HepG2 (cell line): ENCODE data around the gene IGSF5. TPM values are rescaled to one million over a fixed set of nuclear protein-coding genes. Genes with fewer than 3 reads are reported as not detected.

ENCODE experiments used
- ATAC-seq: fragments of 200-7000 bp; cut with Tn5 transposase; 3 replicates; pipeline ENCODE4 v1.9.1; 2020; ENCODE audit warnings: mild to moderate bottlenecking, moderate library complexity
- BruUV-seq: library from RNA; stranded (reverse); fragments of 400-500 nt; replicated peaks from 2 replicates; lab custom pipeline; 2021; lab: Mats Ljungman, UMichigan
- CTCF ChIA-PET: fragments of 300-600 bp; formaldehyde crosslinking; extraction: SDS; loops from one replicate; lab custom pipeline; 2021; ENCODE audit warnings: low total read pairs, inconsistent platforms, low intra/inter-chr PET ratio; lab: Yijun Ruan, JAX
- POLR2A ChIA-PET: fragments of 350-600 bp; sonication (Branson Sonifier 250); formaldehyde crosslinking; loops from one replicate; lab custom pipeline; 2020; ENCODE audit warnings: antibody characterized with exemption, inconsistent platforms; lab: Yijun Ruan, JAX
- DNase-seq: peaks from one replicate; pipeline ENCODE4 v3.0.0-alpha.2; 2015; ENCODE audit warnings: low spot score
- FAIRE-seq: peaks from 3 replicates; lab custom pipeline; 2011; peaks lifted over from hg19 to GRCh38; lab: Jason Lieb, UNC
- H2AFZ ChIP-seq: one replicate; pipeline ENCODE4 v1.6.1; 2011; ENCODE audit warnings: low read length, inconsistent platforms
- H3K27ac ChIP-seq: fragments of 300-600 bp; 3 replicates; pipeline ENCODE4 v1.8.0; 2011; ENCODE audit warnings: mixed run types, mild to moderate bottlenecking, mixed read lengths, low read length, inconsistent platforms; ENCODE audit not compliant: insufficient read depth; ENCODE audit errors: extremely low read length
- H3K27me3 ChIP-seq, 2 experiments: fragments of 200-600 bp in 1 of 2; 2 replicates in 1 of 2; 3 replicates in 1 of 2; pipeline versions ENCODE4 v1.6.0 to v1.8.0; 2011; ENCODE audit warnings: low read length in 2 of 2, mild to moderate bottlenecking in 2 of 2, moderate library complexity in 2 of 2, inconsistent platforms in 1 of 2; ENCODE audit not compliant: insufficient read depth in 2 of 2, control insufficient read depth in 1 of 2
- H3K36me3 ChIP-seq, 2 experiments: fragments of 200-600 bp in 1 of 2; replicated peaks in 1 of 2; 2 replicates in 1 of 2; 3 replicates in 1 of 2; pipeline versions ENCODE4 v1.5.1 to v1.8.0; 2011; ENCODE audit warnings: low read length in 2 of 2, inconsistent platforms in 1 of 2; ENCODE audit not compliant: insufficient read depth in 2 of 2, control insufficient read depth in 1 of 2
- H3K4me1 ChIP-seq: 2 replicates; pipeline ENCODE4 v1.5.1; 2012; ENCODE audit warnings: low read length, inconsistent platforms; ENCODE audit not compliant: insufficient read depth
- H3K4me2 ChIP-seq: 2 replicates; pipeline ENCODE4 v1.6.0; 2011; ENCODE audit warnings: low read depth, low read length, inconsistent platforms
- H3K4me3 ChIP-seq, 3 experiments: fragments of 200-600 bp in 1 of 3; sonication (generic), shearing (Covaris generic) in 1 of 3; replicated peaks in 1 of 3; 2 replicates each; pipeline ENCODE4 v1.5.1; 2011 to 2016; ENCODE audit warnings: low read length in 3 of 3, inconsistent platforms in 2 of 3, low read depth in 2 of 3, mild to moderate bottlenecking in 2 of 3, control low read depth in 1 of 3, mixed read lengths in 1 of 3; ENCODE audit not compliant: insufficient read depth in 1 of 3
- H3K79me2 ChIP-seq: one replicate; pipeline ENCODE4 v1.6.1; 2011; ENCODE audit warnings: low read length, inconsistent platforms; ENCODE audit not compliant: insufficient read depth
- H3K9ac ChIP-seq: 2 replicates; pipeline ENCODE4 v1.6.0; 2011; ENCODE audit warnings: mild to moderate bottlenecking, low read depth, low read length, inconsistent platforms; ENCODE audit not compliant: insufficient read depth
- H3K9me3 ChIP-seq: 2 replicates; pipeline ENCODE4 v1.5.1; 2012; ENCODE audit warnings: mild to moderate bottlenecking, low read length
- H4K20me1 ChIP-seq: 2 replicates; pipeline ENCODE4 v1.6.0; 2011; ENCODE audit warnings: inconsistent platforms, mild to moderate bottlenecking, low read length, moderate library complexity; ENCODE audit not compliant: insufficient read depth
- AKAP8 ChIP-seq: sonication (generic); formaldehyde crosslinking; IDR thresholded peaks from 2 replicates; pipeline ENCODE4 v1.5.1; 2020; ENCODE audit warnings: mild to moderate bottlenecking, missing genetic modification reagents
- CBX2 ChIP-seq, 2 experiments: fragments of 200-600 bp in 1 of 2; sonication (generic); formaldehyde crosslinking in 1 of 2; IDR thresholded peaks; 2 replicates each; pipeline versions ENCODE4 v1.7.0 to v1.8.1; 2018 to 2022; ENCODE audit warnings: low read depth in 2 of 2, low read length in 1 of 2, mild to moderate bottlenecking in 1 of 2, missing genetic modification reagents in 1 of 2
- CENPX ChIP-seq: sonication (generic); formaldehyde crosslinking; IDR thresholded peaks from 2 replicates; pipeline ENCODE4 v1.9.0; 2021; ENCODE audit warnings: mild to moderate bottlenecking, missing genetic modification reagents, moderate library complexity
- ETV5 ChIP-seq: IDR thresholded peaks from 2 replicates; pipeline ENCODE4 v1.6.1; 2018; ENCODE audit warnings: missing biosample characterization, missing genetic modification reagents, inconsistent platforms, borderline replicate concordance
- FOSL2 ChIP-seq: sonication (generic); formaldehyde crosslinking; IDR thresholded peaks from 2 replicates; pipeline ENCODE4 v1.4.0; 2020; ENCODE audit warnings: missing genetic modification reagents
- JUN ChIP-seq: sonication (generic); formaldehyde crosslinking; IDR thresholded peaks from 2 replicates; pipeline ENCODE4 v1.4.0; 2020; ENCODE audit warnings: mild to moderate bottlenecking, missing genetic modification reagents
- LCORL ChIP-seq, 2 experiments: fragments of 450-650 bp in 1 of 2; sonication (generic) in 1 of 2; formaldehyde crosslinking in 1 of 2; IDR thresholded peaks; 2 replicates each; pipeline versions ENCODE4 v1.5.0 to v1.6.1; 2017 to 2020; ENCODE audit warnings: antibody characterized with exemption in 1 of 2, missing genetic modification reagents in 1 of 2
- RNF2 ChIP-seq: fragments of 450-650 bp; conservative IDR thresholded peaks from 2 replicates; pipeline ENCODE4 v1.6.1; 2016; ENCODE audit warnings: low read depth
- ZBTB21 ChIP-seq: sonication (generic); formaldehyde crosslinking; IDR thresholded peaks from 2 replicates; pipeline ENCODE4 v1.4.0; 2020; ENCODE audit warnings: missing genetic modification reagents
- ZNF343 ChIP-seq: sonication (generic); formaldehyde crosslinking; IDR thresholded peaks from 2 replicates; pipeline ENCODE4 v1.4.0; 2020; ENCODE audit warnings: mild to moderate bottlenecking, missing genetic modification reagents
- ZNF562 ChIP-seq: sonication (generic); formaldehyde crosslinking; IDR thresholded peaks from 2 replicates; pipeline ENCODE4 v1.8.0; 2022; ENCODE audit warnings: missing genetic modification reagents, borderline replicate concordance
- ZNF7 ChIP-seq: IDR thresholded peaks from 2 replicates; pipeline ENCODE4 v1.6.1; 2016; ENCODE audit warnings: missing biosample characterization, missing genetic modification reagents
- ZNF737 ChIP-seq: sonication (generic); formaldehyde crosslinking; IDR thresholded peaks from 2 replicates; pipeline ENCODE4 v1.5.0; 2020; ENCODE audit warnings: missing genetic modification reagents, mild to moderate bottlenecking, borderline replicate concordance
- ZNF792 ChIP-seq: IDR thresholded peaks from 2 replicates; pipeline ENCODE4 v1.6.1; 2016
- WGBS: methylation state at CpG from one replicate; pipeline ENCODE4 v1.1.6; 2017; ENCODE audit warnings: low lambda C conversion rate; 5-methylcytosine and 5-hydroxymethylcytosine counted together
- in situ Hi-C: cut with HindIII; loops from 2 replicates; pipeline ENCODE4 v1.10.0; 2017; ENCODE audit warnings: low pct_unique_long_range_greater_than_20kb; ENCODE audit not compliant: extremely low pct_ligation_motif_present
- intact Hi-C: fragments of 100-400 bp; cut with micrococcal nuclease; formaldehyde crosslinking; loops from one replicate; pipeline ENCODE4 v1.10.0; 2022; ENCODE audit not compliant: unreplicated experiment
- polyA plus RNA-seq, 8 experiments: library from polyadenylated mRNA; depleted of rRNA in 3 of 8; stranded (reverse) in 7 of 8; unstranded in 1 of 8; fragments of >200 nt; fragmentation: Illumina TruSeq in 4 of 8; extraction: Trizol in 4 of 8; gene quantifications; 2 replicates each; pipeline versions ENCODE4 v1.2.1 to v1.2.3, GENCODE V29; 2011 to 2016; ENCODE audit warnings: low read depth in 4 of 8, missing spikeins in 1 of 8, mixed read lengths in 1 of 8; ENCODE audit not compliant: insufficient read depth in 1 of 8
- total RNA-seq, 5 experiments: library from RNA; depleted of rRNA; stranded (reverse); fragments of >200 nt; fragmentation: Illumina TruSeq; extraction: Trizol; gene quantifications; 2 replicates each; pipeline ENCODE4 v1.2.3, GENCODE V29; 2016; ENCODE audit warnings: low read depth in 1 of 5
- TF ChIP-seq, protein P1 (sequence below): sonication (generic); formaldehyde crosslinking; IDR thresholded peaks from 2 replicates; pipeline ENCODE4 v1.4.0; 2020; ENCODE audit warnings: missing genetic modification reagents, mild to moderate bottlenecking, borderline replicate concordance
- TF ChIP-seq, protein P2 (sequence below): sonication (generic); formaldehyde crosslinking; IDR thresholded peaks from 2 replicates; pipeline ENCODE4 v1.4.0; 2020; ENCODE audit warnings: missing genetic modification reagents
- TF ChIP-seq, protein P3 (sequence below): sonication (generic); formaldehyde crosslinking; IDR thresholded peaks from 2 replicates; pipeline ENCODE4 v1.4.0; 2020; ENCODE audit warnings: missing genetic modification reagents

The IGSF5 gene
- total and polyA plus RNA-seq, 2 of the 13 experiments (the other 11 are each of a cell fraction or from before 2014, with no cell fraction given) = not detected

DNA sequence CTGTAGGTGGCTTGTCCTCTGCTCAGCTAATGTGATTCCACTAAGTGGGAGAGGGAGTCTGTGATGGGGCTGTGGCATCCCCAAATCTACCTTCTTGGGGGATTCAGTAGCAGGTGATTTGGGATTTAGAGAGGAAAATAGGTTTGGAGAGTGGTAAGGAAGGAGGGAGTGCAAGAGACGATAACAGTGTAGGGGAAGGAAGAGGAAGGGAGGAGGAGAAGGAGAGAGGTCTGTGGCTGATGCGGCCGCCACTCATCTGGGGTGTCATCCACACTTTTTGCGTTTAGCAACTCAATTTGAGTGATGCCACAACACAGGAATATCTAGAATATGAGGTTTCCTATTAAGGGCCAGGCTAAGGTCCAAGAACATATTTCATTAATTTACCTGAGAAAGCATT, 98.5 kb downstream of the IGSF5 start:
- H3K9me3 ChIP-seq = peaks cover 96% of the 10 kb centered on the region
- CTCF ChIA-PET = no interaction called here
- no peak for TF ChIP-seq LCORL (IDR thresholded peaks at IDR 0.05)
- no peak for TF ChIP-seq LCORL (CRISPR knock-in tag; IDR thresholded peaks at IDR 0.05)
- no peak for TF ChIP-seq CBX2 (IDR thresholded peaks at IDR 0.05; ENCODE audit: low read depth, low read length)
- TF ChIP-seq CBX2 (CRISPR knock-in tag; IDR thresholded peaks at IDR 0.05; ENCODE audit: low read depth) = no peak
- no peak for TF ChIP-seq ZBTB21 (CRISPR knock-in tag)
- TF ChIP-seq RNF2 = no peak
- no peak for TF ChIP-seq FOSL2 (CRISPR knock-in tag)
- no peak for TF ChIP-seq ZNF792 (CRISPR knock-in tag)
- TF ChIP-seq ZNF737 (CRISPR knock-in tag) = no peak
- TF ChIP-seq ZNF7 (CRISPR knock-in tag) = no peak
- no peak for TF ChIP-seq AKAP8
- no peak for TF ChIP-seq JUN (CRISPR knock-in tag)
- no peak for TF ChIP-seq ETV5 (CRISPR knock-in tag)
- TF ChIP-seq, protein P1, sequence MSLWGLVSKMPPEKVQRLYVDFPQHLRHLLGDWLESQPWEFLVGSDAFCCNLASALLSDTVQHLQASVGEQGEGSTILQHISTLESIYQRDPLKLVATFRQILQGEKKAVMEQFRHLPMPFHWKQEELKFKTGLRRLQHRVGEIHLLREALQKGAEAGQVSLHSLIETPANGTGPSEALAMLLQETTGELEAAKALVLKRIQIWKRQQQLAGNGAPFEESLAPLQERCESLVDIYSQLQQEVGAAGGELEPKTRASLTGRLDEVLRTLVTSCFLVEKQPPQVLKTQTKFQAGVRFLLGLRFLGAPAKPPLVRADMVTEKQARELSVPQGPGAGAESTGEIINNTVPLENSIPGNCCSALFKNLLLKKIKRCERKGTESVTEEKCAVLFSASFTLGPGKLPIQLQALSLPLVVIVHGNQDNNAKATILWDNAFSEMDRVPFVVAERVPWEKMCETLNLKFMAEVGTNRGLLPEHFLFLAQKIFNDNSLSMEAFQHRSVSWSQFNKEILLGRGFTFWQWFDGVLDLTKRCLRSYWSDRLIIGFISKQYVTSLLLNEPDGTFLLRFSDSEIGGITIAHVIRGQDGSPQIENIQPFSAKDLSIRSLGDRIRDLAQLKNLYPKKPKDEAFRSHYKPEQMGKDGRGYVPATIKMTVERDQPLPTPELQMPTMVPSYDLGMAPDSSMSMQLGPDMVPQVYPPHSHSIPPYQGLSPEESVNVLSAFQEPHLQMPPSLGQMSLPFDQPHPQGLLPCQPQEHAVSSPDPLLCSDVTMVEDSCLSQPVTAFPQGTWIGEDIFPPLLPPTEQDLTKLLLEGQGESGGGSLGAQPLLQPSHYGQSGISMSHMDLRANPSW = no peak
- TF ChIP-seq, protein P2, sequence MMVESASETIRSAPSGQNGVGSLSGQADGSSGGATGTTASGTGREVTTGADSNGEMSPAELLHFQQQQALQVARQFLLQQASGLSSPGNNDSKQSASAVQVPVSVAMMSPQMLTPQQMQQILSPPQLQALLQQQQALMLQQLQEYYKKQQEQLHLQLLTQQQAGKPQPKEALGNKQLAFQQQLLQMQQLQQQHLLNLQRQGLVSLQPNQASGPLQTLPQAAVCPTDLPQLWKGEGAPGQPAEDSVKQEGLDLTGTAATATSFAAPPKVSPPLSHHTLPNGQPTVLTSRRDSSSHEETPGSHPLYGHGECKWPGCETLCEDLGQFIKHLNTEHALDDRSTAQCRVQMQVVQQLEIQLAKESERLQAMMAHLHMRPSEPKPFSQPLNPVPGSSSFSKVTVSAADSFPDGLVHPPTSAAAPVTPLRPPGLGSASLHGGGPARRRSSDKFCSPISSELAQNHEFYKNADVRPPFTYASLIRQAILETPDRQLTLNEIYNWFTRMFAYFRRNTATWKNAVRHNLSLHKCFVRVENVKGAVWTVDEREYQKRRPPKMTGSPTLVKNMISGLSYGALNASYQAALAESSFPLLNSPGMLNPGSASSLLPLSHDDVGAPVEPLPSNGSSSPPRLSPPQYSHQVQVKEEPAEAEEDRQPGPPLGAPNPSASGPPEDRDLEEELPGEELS (CRISPR knock-in tag) = no peak
- TF ChIP-seq, protein P3, sequence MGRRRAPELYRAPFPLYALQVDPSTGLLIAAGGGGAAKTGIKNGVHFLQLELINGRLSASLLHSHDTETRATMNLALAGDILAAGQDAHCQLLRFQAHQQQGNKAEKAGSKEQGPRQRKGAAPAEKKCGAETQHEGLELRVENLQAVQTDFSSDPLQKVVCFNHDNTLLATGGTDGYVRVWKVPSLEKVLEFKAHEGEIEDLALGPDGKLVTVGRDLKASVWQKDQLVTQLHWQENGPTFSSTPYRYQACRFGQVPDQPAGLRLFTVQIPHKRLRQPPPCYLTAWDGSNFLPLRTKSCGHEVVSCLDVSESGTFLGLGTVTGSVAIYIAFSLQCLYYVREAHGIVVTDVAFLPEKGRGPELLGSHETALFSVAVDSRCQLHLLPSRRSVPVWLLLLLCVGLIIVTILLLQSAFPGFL = no peak
- TF ChIP-seq CENPX (CRISPR knock-in tag) = no peak
- no peak for TF ChIP-seq ZNF343 (CRISPR knock-in tag)
- no peak for TF ChIP-seq ZNF562 (CRISPR knock-in tag)
- no peak overlapping the region for H3K4me3 ChIP-seq
- POLR2A ChIA-PET = no interaction called here
- H2AFZ ChIP-seq = no peak overlapping the region
- no peak for DNase-seq
- FAIRE-seq = no peak
- 43% methylated on average over 4 of the region's 4 CpGs for WGBS
- BruUV-seq = no TSS peak
- H3K4me2 ChIP-seq = no peak overlapping the region
- H3K27ac ChIP-seq = no peak overlapping the region
- in situ Hi-C loops = no loop called here
- H4K20me1 ChIP-seq = no peaks in the 10 kb centered on the region
- no peak overlapping the region for H3K9ac ChIP-seq
- H3K79me2 ChIP-seq = no peaks in the 10 kb centered on the region
- H3K4me1 ChIP-seq = no peaks in the 10 kb centered on the region
- no peaks in the 10 kb centered on the region for H3K36me3 ChIP-seq
- intact Hi-C loops = no loop called here
- ATAC-seq = no peak
- H3K27me3 ChIP-seq = no peaks in the 10 kb centered on the region
